Measurements from ENCODE around the gene MPC1.
"Not testable (repeated sequence)": the region's sequence is repeated elsewhere in the genome, so short reads cannot be mapped to it uniquely, and the experiment has no call there.

DNA sequence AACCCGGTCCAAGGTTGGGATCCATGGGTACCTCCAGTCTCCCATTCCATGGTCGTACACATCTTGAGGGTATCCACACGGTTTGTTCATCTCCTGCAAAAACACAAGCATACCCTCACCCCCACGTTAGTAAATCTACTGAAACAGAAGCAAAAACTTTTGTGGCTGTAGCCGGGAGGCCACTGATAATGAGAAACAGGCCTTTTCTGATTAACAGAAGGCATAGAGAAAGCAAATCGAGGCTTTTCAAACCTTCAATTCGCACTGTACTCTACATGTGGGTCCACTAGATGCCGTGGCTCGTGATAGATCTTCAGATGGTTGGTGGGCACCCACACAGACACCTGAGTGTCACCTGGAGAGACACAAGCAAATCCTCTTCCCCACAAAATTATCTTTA is 37.1 kb downstream of the MPC1 start:
- not testable (repeated sequence) for TF ChIP-seq CTCF, POLR2A (IDR thresholded peaks at IDR 0.05)

Data from esophagus squamous epithelium (tissue), 4 donors.